RCC 7860 (cell line): ENCODE measurements around the gene TNIP1.

Experiments
- DNase-seq: peaks from one replicate; pipeline ENCODE4 v3.0.0-alpha.2; 2015; ENCODE audit warnings: low spot score
- FAIRE-seq: peaks from 2 replicates; lab custom pipeline; 2012; peaks lifted over from hg19 to GRCh38; lab: Jason Lieb, UNC

Gene TNIP1

GRCh38 chr5:151080613-151081430 is at the start of gene TNIP1:
TSS of gene TNIP1 (minus strand) at chr5:151081034. CDS start at chr5:151065095, 15,939 bp downstream.
- FAIRE-seq (no peak), DNase-seq (peak; percentile 81)

GRCh38 chr5:151130235-151130921 is 49.5 kb upstream of the TNIP1 start:
- FAIRE-seq, result no peak
- DNase-seq, result no peak

DNA sequence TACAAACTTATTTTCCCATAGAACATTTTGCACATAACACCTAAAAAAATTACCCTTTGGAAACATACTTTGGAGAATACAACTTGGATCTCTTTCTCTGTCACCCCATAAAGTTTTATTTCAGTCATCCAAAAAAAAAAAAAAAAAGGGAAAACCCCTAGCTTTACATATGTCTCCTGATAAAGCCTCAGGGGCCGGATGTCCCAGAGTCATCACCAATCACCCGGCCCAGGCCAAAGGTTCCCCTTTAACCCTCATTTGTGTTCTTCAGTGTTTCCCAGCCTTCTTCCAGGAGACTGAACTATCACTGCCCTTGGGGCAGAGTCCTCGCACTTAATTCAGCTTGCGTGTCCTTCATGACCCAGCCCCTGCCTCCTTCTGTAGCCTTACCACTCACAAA is 48.0 kb upstream of the TNIP1 start:
- DNase-seq, result no peak
- FAIRE-seq, result no peak

DNA sequence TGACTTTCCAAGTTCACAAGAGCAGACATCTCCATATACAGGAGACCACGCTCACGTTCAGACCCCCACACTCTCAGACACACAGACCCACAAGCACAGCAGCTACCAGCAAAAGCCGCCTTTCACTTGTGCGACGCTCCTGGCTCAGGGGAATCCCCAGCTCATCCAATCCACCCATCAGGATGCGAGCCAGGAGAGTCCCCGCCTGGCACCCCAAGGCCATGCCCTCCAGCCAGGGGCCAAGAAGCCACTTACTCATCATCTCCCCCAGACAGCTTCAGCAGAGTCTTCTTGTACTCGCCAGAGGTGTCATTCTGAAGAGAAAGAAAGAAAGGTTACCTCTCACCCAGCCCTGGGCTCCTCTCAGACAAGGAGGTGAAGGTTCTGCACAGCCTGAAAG is 47.1 kb upstream of the TNIP1 start:
- DNase-seq (no peak), FAIRE-seq (no peak)

GRCh38 chr5:151126199-151126645 is 45.4 kb upstream of the TNIP1 start:
- FAIRE-seq, result peak; percentile 71

DNA sequence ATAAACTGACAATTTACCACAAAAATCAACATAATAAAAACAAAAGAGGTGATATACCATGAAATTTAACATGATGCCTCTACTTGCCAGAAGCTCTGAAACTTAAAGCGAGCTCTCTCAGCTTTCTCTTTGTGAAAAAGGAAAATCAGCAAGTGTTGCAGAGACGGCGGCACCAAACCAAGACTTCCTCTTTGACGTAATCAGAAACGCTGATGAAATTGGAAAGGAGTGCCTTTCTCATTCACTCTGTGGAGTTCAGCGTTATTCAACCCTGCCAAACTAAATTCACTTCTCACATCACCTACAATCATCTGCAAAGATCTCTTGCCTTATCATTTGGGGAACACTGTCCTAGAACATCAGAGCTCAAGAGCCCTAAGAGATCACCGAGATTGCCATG is 44.6 kb upstream of the TNIP1 start:
- no peak for DNase-seq
- no peak for FAIRE-seq

More at GRCh38 chr5:151126199-151126645, 45.4 kb upstream of the TNIP1 start:
- peak; percentile 87 for DNase-seq

GRCh38 chr5:151123897-151124751 is 43.3 kb upstream of the TNIP1 start:
- DNase-seq (peak; percentile 61), FAIRE-seq (no peak)

GRCh38 chr5:151122828-151123227 is 42.0 kb upstream of the TNIP1 start:
- FAIRE-seq, result no peak
- no peak for DNase-seq

DNA sequence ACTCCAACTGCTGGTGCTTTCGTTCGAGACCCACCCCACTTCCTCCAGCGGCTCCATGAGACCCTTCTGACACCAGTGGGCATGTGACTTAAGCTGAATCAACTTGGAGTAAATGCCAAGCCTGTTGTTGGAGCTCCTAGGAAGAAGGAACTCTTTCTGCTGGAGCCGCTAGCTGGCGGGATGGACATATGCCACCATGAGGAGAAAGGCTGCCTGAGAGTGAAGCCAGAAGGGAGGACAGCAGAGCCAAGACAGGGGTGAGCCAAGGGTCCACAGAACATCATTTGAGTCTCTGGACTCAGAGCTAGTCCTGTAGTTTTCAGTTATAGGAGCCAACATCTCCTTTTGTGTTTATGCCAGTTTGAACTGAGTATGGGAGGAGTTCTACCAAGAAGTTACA is 40.8 kb upstream of the TNIP1 start:
- no peak for DNase-seq
- FAIRE-seq, result no peak

- FAIRE-seq (no peak), DNase-seq (no peak)
Observed at GRCh38 chr5:151121095-151121494, 40.3 kb upstream of the TNIP1 start.

GRCh38 chr5:151118913-151119575 is 38.2 kb upstream of the TNIP1 start:
- FAIRE-seq, result no peak
- no peak for DNase-seq

- peak; percentile 50 for DNase-seq
- no peak for FAIRE-seq
Observed at GRCh38 chr5:151115272-151115905, 34.6 kb upstream of the TNIP1 start.

DNA sequence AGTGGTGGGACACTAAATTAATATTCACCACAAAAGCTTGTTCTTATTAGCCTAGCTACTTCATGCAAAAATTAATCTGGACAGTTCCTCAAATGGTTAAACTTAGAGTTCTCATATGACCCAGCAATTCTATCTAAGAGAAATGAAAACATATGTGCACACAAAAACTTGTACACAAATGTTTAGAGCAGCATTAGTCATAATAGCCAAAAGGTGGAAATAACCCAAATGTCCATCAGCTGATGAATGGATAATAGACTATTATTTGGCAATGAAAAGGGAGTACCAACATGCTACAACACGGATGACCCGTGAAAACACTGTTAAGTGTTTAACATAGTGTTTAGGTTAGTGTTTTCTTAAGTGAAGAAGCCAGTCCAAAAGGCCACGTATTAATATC is 32.8 kb upstream of the TNIP1 start:
- no peak for FAIRE-seq
- no peak for DNase-seq

- no peak for FAIRE-seq
- DNase-seq, result no peak
Observed at GRCh38 chr5:151110992-151111391, 30.2 kb upstream of the TNIP1 start.

DNA sequence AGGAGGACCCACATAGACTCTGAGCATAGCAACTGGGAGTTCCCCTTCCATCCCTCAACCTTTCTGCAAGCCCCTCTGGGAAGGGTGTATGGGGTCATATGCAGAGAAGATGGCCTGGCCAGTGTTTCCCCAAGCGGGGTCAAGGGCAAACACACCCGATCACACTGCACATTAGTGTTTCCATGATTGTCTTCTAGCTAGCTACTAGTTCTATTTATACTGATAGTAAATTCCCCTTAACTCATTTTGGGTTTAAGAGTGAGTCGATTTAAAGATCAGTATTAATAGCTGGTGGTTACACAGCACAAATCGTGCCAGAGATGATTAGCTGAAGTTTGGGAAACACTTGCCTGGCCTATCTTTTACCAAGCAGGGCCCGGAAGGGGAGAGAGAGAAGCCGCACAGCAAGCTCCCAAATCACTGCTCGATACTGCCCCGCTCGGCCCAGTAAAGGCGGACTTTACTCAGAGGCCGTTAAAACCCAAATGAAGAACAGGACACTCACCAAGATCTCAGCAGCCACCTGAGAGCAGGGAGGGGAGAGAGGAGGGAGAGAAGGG is 29.4 kb upstream of the TNIP1 start:
- FAIRE-seq (no peak), DNase-seq (no peak)

DNA sequence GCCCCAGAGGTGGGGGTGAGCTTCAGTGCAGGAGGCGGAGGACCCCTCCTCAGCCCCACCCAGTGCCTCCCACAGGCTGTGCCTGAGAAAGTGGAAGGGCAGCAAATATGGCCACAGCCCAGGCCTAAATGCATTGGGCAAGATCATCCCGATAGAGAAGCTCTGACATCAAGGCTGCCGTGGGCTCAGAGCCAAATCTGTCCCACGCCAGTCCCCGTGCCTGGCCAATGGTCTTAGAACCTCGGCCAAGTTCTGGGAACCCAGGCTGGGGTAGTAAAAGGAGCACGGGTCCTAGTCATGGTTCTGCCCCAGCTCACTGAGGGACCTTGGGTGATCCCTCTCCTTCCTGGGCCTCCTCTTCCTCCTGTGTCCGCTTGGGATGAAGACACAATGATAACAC is 27.7 kb upstream of the TNIP1 start:
- DNase-seq (no peak), FAIRE-seq (no peak)

DNA sequence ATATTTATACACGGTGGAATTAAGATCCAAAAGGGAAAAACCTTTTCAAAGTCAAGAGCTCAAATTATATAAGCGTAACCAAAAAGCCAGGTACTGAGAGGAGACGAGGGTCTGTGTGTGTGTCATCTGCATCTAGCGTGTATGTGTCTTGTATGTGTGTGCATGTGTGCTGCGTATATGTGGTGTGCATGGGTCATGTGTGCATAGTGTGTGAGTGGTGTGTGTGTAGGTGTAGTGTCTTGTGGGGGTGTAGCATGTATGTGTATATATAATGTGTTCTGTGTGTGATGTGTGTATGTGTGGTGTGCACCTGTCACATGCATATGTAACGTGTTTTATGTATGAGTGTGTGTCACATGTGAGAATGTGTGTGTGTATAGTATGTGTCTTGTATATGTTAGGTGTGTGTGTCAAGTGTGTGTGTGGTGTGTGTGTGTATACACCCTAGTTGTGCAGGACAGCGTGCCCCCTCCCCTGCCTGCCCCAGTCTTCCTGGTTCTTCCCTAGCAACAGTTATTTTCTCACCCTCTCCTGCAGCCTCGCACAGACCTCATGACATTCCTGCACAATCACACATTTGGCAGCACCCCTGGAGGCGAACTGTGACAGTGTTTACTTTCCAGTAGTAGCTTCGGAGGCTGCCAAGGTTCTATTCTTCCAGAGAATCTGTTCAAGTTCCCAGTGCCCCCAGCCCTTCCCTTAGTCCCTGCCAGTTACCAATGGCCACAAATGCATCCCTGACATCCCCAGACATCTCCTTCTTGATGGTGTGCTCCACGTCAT is 27.1 kb upstream of the TNIP1 start:
- DNase-seq (no peak), FAIRE-seq (no peak)

- no peak for FAIRE-seq
Observed at GRCh38 chr5:151107084-151107483, 26.2 kb upstream of the TNIP1 start.

DNA sequence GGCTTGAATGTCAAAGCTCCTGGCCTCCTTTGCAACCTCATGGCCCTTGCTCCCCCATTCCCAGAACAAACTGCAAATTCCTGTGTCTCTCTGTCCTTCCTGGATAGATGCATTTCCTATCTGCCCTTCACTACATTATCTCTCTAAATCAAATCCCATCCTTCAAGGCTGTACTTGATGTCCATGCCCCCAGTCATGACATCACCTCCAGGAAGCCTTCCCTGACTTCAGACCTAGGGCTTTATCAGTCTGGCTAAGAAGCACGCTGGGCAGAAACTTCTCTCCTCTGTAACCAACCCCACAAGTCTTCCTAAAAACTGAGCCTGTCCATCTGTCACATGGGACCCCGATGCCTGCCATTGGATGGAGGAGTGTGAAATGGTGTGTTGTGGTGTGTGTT is 25.7 kb upstream of the TNIP1 start:
- FAIRE-seq, result no peak
- DNase-seq, result no peak

More at GRCh38 chr5:151107084-151107483, 26.2 kb upstream of the TNIP1 start:
- no peak for DNase-seq
